B cell (primary cell): ENCODE data around the gene LCT. TPM values are rescaled to one million over a fixed set of nuclear protein-coding genes. Genes with fewer than 3 reads are reported as not detected.

ENCODE experiments used
- ATAC-seq: fragments of 200-7000 bp; cut with Tn5 transposase; one replicate; pipeline ENCODE4 v1.10.0; 2021; ENCODE audit warnings: low read depth, mild to moderate bottlenecking, moderate number of reproducible peaks, moderate library complexity
- CTCF ChIA-PET: fragments of 350-600 bp; sonication (Branson Sonifier 250); formaldehyde crosslinking; loops from one replicate; lab custom pipeline; 2021; ENCODE audit warnings: antibody characterized with exemption, inconsistent platforms; lab: Charles Lee
- POLR2A ChIA-PET: fragments of 350-600 bp; sonication (Branson Sonifier 250); formaldehyde crosslinking; loops from one replicate; lab custom pipeline; 2021; ENCODE audit warnings: antibody characterized with exemption; lab: Charles Lee
- DNase-seq: peaks from one replicate; pipeline ENCODE4 v3.0.0; 2013
- H2AFZ ChIP-seq: 2 replicates; pipeline ENCODE4 v1.6.1; 2012; ENCODE audit warnings: mild to moderate bottlenecking, low read depth, low read length; ENCODE audit not compliant: insufficient read depth, poor library complexity, severe bottlenecking
- H3K27ac ChIP-seq, 2 donors: 1 replicate in 1 of 2; 2 replicates in 1 of 2; pipeline ENCODE4 v1.5.1; 2012 to 2013; ENCODE audit warnings: low read length in 2 of 2, mild to moderate bottlenecking in 2 of 2, moderate library complexity in 1 of 2
- H3K27me3 ChIP-seq, 4 experiments: fragments of 200-600 bp in 1 of 4; sonication (generic) in 1 of 4; replicated peaks in 1 of 4; 1 replicate in 2 of 4; 2 replicates in 2 of 4; pipeline versions ENCODE4 v1.6.1 to v1.7.0; 2013 to 2016; ENCODE audit warnings: low read length in 3 of 4, mild to moderate bottlenecking in 2 of 4, mixed read lengths in 1 of 4, moderate library complexity in 1 of 4; ENCODE audit not compliant: insufficient read depth in 4 of 4, control insufficient read depth in 3 of 4; ENCODE audit errors: control extremely low read depth in 1 of 4
- H3K36me3 ChIP-seq, 2 experiments: replicated peaks in 1 of 2; 1 replicate in 1 of 2; 2 replicates in 1 of 2; pipeline versions ENCODE4 v1.6.1 to v1.7.1; 2013; ENCODE audit warnings: low read length in 1 of 2; ENCODE audit not compliant: insufficient read depth in 2 of 2, control insufficient read depth in 1 of 2; ENCODE audit errors: control extremely low read depth in 1 of 2, extremely low read depth in 1 of 2
- H3K4me1 ChIP-seq, 2 donors: fragments of 200-600 bp in 1 of 2; sonication (generic) in 1 of 2; 1 replicate in 1 of 2; 2 replicates in 1 of 2; pipeline versions ENCODE4 v1.5.1 to v1.6.1; 2013 to 2017; ENCODE audit warnings: low read length in 2 of 2; ENCODE audit not compliant: control insufficient read depth in 2 of 2, insufficient read depth in 2 of 2
- H3K4me2 ChIP-seq: replicated peaks from 2 replicates; pipeline ENCODE3; 2012; ENCODE audit warnings: mild to moderate bottlenecking, low read depth, low read length; ENCODE audit not compliant: poor library complexity, severe bottlenecking
- H3K4me3 ChIP-seq, 5 experiments: fragments of 200-600 bp in 1 of 5; sonication (generic) in 1 of 5; 1 replicate in 3 of 5; 2 replicates in 2 of 5; pipeline versions ENCODE4 v1.5.1 to v1.7.0; 2011 to 2016; ENCODE audit warnings: low read length in 4 of 5, mild to moderate bottlenecking in 4 of 5, low read depth in 2 of 5, control low read depth in 1 of 5, moderate library complexity in 1 of 5; ENCODE audit not compliant: insufficient read depth in 1 of 5; ENCODE audit errors: control extremely low read depth in 1 of 5, extremely low read depth in 1 of 5
- H3K79me2 ChIP-seq: fragments of 200-600 bp; sonication (generic); one replicate; pipeline ENCODE4 v1.6.0; 2016; ENCODE audit warnings: low read length; ENCODE audit not compliant: control insufficient read depth, insufficient read depth
- H3K9ac ChIP-seq: fragments of 200-600 bp; sonication (generic); 2 replicates; pipeline ENCODE4 v1.6.1; 2017; ENCODE audit warnings: mild to moderate bottlenecking, low read length, moderate library complexity
- H3K9me3 ChIP-seq, 3 donors: one replicate each; pipeline versions ENCODE4 v1.6.1 to v1.7.1; 2013; ENCODE audit warnings: low read length in 2 of 3; ENCODE audit not compliant: control insufficient read depth in 2 of 3, insufficient read depth in 1 of 3; ENCODE audit errors: control extremely low read depth in 1 of 3
- H4K20me1 ChIP-seq: 2 replicates; pipeline ENCODE4 v1.6.0; 2012; ENCODE audit warnings: mild to moderate bottlenecking, low read length; ENCODE audit not compliant: insufficient read depth, control insufficient read depth, poor library complexity, severe bottlenecking
- H3K27ac Mint-ChIP-seq: one replicate; pipeline ENCODE4 v1.8.0; 2021; ENCODE audit warnings: mixed read lengths
- H3K27me3 Mint-ChIP-seq: one replicate; pipeline ENCODE4 v1.8.0; 2021; ENCODE audit warnings: mixed read lengths
- H3K4me1 Mint-ChIP-seq: one replicate; pipeline ENCODE4 v1.8.0; 2021; ENCODE audit warnings: mixed read lengths
- H3K4me3 Mint-ChIP-seq: one replicate; pipeline ENCODE4 v1.8.0; 2021; ENCODE audit warnings: mixed read lengths
- H3K9me3 Mint-ChIP-seq: one replicate; pipeline ENCODE4 v1.8.0; 2022; ENCODE audit warnings: mixed read lengths; ENCODE audit not compliant: insufficient read depth
- CTCF ChIP-seq: fragments of 200-600 bp; IDR thresholded peaks from one replicate; pipeline ENCODE4 v1.8.0; 2022; ENCODE audit warnings: antibody characterized with exemption, mild to moderate bottlenecking
- EZH2 ChIP-seq: IDR thresholded peaks from 2 replicates; pipeline ENCODE4 v1.6.1; 2012; ENCODE audit warnings: borderline replicate concordance, low read depth, mild to moderate bottlenecking, moderate library complexity, low read length; ENCODE audit not compliant: insufficient read depth, poor library complexity, severe bottlenecking
- WGBS: methylation state at CpG from one replicate; pipeline ENCODE4 v1.1.5; 2013; ENCODE audit warnings: missing lambda C conversion rate; ENCODE audit not compliant: insufficient coverage; 5-methylcytosine and 5-hydroxymethylcytosine counted together
- intact Hi-C: fragments of 100-400 bp; cut with micrococcal nuclease; formaldehyde crosslinking; loops from one replicate; pipeline ENCODE4 v1.10.0; 2022
- polyA plus RNA-seq: library from polyadenylated mRNA; depleted of rRNA; stranded (reverse); fragments of >200 nt; gene quantifications from 2 replicates; pipeline ENCODE4 v1.2.3, GENCODE V29; 2012
- total RNA-seq, 2 donors: library from RNA; stranded (reverse); fragments of 120-200 nt in 1 of 2; gene quantifications; 1 replicate in 1 of 2; 2 replicates in 1 of 2; pipeline versions ENCODE4 v1.2.3 to v1.2.4, GENCODE V29; 2013 to 2022

LCT gene
- total and polyA plus RNA-seq, 2 donors (not counting 1 experiment from before 2014, with no cell fraction given) = 0.03 to 0.07 TPM

DNA sequence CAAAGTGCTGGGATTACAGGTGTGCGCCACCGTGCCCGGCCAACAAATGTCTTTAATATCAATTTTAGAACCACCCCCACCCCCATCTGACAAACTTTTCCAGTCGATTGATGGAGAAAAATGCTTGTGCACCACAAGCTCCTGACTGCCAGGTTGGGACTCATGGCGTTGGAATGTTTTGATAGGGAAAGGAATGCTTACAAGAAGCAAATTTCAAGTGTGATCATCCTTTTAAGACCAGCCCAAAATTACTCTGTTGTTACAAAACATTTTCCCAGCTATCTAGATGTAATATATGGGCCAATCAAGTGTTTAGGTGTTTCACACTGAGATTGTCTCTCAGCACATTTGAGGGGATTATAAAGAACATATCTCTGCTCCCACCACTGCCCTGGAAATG, 50.2 kb downstream of the LCT start:
- Histone ChIP-seq H3K9ac (no peak overlapping the region), H3K79me2 (no peaks in the 10 kb centered on the region), H3K27me3 (no peaks in the 10 kb centered on the region), H3K36me3 (peaks cover under 1 to 42% of the 10 kb centered on the region in 2 experiments), H4K20me1 (no peaks in the 10 kb centered on the region), H2AFZ (no peak overlapping the region), H3K4me2 (no peak overlapping the region), H3K4me3 (no peak overlapping the region), H3K27ac (no peak overlapping the region), H3K9me3 (peaks cover 0 to 3% (median 0%) of the 10 kb centered on the region in 3 donors), H3K4me1 (no peaks in the 10 kb centered on the region)
- DNase-seq = no peak
- ChIA-PET CTCF (interaction anchor here (2.5 kb wide), 1 partner anchor 11 kb away, joined by 16 read pairs; no protein-coding TSS in a partner anchor), POLR2A (no interaction called here)
- Mint-ChIP-seq H3K27ac (no peak overlapping the region), H3K27me3 (no peaks in the 10 kb centered on the region), H3K4me1 (peaks cover 11% of the 10 kb centered on the region), H3K4me3 (no peak overlapping the region), H3K9me3 (no peaks in the 10 kb centered on the region)
- no peak for ATAC-seq
- intact Hi-C loops = no loop called here
- TF ChIP-seq EZH2 = no peak
- no peak for TF ChIP-seq CTCF
- 95% methylated on average over 3 of the region's 5 CpGs for WGBS

DNA sequence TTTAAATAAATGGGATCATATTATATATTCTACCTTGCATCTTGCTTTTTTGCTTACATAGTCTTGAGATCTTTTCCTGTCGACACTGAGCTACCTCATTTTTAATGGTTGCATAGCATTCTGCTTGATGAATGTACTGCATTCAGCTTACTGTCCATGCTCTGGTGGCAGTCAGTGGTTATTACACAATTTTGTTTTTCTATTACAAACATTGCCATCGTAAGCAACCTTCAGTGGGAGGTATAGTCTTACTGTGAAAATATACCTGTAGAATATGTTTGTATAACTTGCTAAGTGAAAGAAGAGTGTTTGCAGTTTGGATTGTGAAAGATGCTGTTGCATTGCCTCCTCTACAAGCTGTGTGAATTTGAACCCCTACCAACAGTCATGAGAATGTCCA, 52.0 kb downstream of the LCT start:
- Mint-ChIP-seq H3K9me3 (no peaks in the 10 kb centered on the region), H3K4me3 (no peak overlapping the region), H3K4me1 (peaks cover 11% of the 10 kb centered on the region), H3K27me3 (no peaks in the 10 kb centered on the region), H3K27ac (no peak overlapping the region)
- no peak overlapping the region for H3K27ac ChIP-seq
- no peak overlapping the region for H3K9ac ChIP-seq
- no peaks in the 10 kb centered on the region for H3K4me1 ChIP-seq
- ChIA-PET CTCF (interaction anchor here (1.0 to 2.2 kb wide), 2 partner anchors 12 to 14 kb away, joined by 3 to 10 read pairs; no protein-coding TSS in a partner anchor), POLR2A (no interaction called here)
- ATAC-seq (no peak), DNase-seq (no peak)
- no peaks in the 10 kb centered on the region for H3K27me3 ChIP-seq
- H3K9me3 ChIP-seq = peaks cover 0 to 3% (median 0%) of the 10 kb centered on the region in 3 donors
- H3K4me3 ChIP-seq = no peak overlapping the region
- no peak overlapping the region for H2AFZ ChIP-seq
- no peaks in the 10 kb centered on the region for H4K20me1 ChIP-seq
- peaks cover 11 to 60% of the 10 kb centered on the region in 2 experiments for H3K36me3 ChIP-seq
- TF ChIP-seq CTCF = peak; percentile 41
- TF ChIP-seq EZH2 = no peak
- no peak overlapping the region for H3K4me2 ChIP-seq
- H3K79me2 ChIP-seq = no peaks in the 10 kb centered on the region
- intact Hi-C loops = no loop called here
- no CpG with 5 or more reads among the region's 2 CpGs for WGBS
